Uterus (tissue), 2 donors: ENCODE data around the gene GAPVD1.

Source experiments
- POLR2A ChIP-seq, 2 donors: fragments of 450-650 bp; IDR thresholded peaks; one replicate each; pipeline ENCODE4 v1.6.1; 2016; ENCODE audit warnings: antibody characterized with exemption in 2 of 2, mild to moderate bottlenecking in 1 of 2, moderate library complexity in 1 of 2
- TF ChIP-seq, protein P1 (sequence below), 4 experiments: fragments of 200-600 bp in 2 of 4; fragments of 450-650 bp in 2 of 4; sonication (generic) in 2 of 4; IDR thresholded peaks; one replicate each; pipeline ENCODE4 v1.5.1; 2016 to 2019; ENCODE audit warnings: antibody characterized with exemption in 4 of 4, mild to moderate bottlenecking in 2 of 4, moderate library complexity in 1 of 4

DNA sequence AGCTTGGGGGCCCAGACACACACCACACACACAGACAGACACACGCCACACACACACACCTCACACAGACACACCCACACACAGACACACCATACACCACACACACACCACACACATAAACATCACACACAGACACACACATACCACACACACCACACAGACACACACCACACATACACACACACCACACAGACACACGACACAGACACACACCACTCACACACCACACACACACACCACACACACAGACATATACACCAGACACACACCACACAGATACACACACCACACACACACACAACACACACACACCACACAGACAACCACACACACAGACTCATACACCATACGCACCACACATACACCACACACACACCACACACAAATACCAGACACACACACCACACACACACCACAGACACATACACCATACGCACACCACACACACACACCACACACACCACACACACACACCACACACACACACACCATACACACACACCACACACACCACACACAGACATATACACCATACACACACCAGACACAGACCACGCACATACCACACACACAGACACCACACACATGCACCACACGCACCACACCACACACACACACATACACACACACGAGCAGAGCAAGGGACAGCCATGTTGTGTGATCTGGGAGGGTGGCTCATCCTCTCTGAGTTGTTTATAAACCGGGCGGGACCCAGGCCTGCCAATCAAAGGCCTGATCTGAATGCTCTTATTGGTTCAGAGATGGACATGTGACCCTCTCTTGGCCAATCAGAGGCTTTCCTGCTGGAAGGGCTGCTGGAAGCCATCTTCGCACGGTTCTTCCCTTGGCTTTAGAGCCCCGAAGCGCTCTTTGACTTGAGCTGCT, 148.3 kb downstream of the GAPVD1 start:
- TF ChIP-seq, protein P1, sequence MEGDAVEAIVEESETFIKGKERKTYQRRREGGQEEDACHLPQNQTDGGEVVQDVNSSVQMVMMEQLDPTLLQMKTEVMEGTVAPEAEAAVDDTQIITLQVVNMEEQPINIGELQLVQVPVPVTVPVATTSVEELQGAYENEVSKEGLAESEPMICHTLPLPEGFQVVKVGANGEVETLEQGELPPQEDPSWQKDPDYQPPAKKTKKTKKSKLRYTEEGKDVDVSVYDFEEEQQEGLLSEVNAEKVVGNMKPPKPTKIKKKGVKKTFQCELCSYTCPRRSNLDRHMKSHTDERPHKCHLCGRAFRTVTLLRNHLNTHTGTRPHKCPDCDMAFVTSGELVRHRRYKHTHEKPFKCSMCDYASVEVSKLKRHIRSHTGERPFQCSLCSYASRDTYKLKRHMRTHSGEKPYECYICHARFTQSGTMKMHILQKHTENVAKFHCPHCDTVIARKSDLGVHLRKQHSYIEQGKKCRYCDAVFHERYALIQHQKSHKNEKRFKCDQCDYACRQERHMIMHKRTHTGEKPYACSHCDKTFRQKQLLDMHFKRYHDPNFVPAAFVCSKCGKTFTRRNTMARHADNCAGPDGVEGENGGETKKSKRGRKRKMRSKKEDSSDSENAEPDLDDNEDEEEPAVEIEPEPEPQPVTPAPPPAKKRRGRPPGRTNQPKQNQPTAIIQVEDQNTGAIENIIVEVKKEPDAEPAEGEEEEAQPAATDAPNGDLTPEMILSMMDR (IDR thresholded peaks at IDR 0.05): no peak
- TF ChIP-seq POLR2A (IDR thresholded peaks at IDR 0.05): no peak
